HCT116 (cell line): ENCODE measurements around the gene PALMD.

Source experiments
- CTCF ChIP-seq, 3 experiments: fragments of 200-600 bp in 1 of 3; sonication (generic) in 1 of 3; IDR thresholded peaks in 2 of 3; conservative IDR thresholded peaks in 1 of 3; 2 replicates each; pipeline ENCODE4 v1.5.1; 2012 to 2017; ENCODE audit warnings: low read depth in 2 of 3, low read length in 2 of 3, antibody characterized with exemption in 1 of 3, borderline replicate concordance in 1 of 3, control low read depth in 1 of 3, mild to moderate bottlenecking in 1 of 3, mixed read lengths in 1 of 3, mixed run types in 1 of 3, moderate library complexity in 1 of 3; ENCODE audit not compliant: insufficient read depth in 1 of 3
- ELF1 ChIP-seq: IDR thresholded peaks from 2 replicates; pipeline ENCODE4 v1.6.1; 2012; ENCODE audit warnings: low read depth, borderline replicate concordance
- EZH2 ChIP-seq: fragments of 200-600 bp; sonication (generic); IDR thresholded peaks from 2 replicates; pipeline ENCODE4 v1.6.1; 2017; ENCODE audit warnings: antibody characterized with exemption, mixed run types
- POLR2A ChIP-seq: IDR thresholded peaks from 2 replicates; pipeline ENCODE4 v1.7.0; 2011; ENCODE audit warnings: borderline replicate concordance; ENCODE audit not compliant: insufficient read depth, insufficient read length; ENCODE audit errors: extremely low read depth
- POLR2AphosphoS5 ChIP-seq: IDR thresholded peaks from 2 replicates; pipeline ENCODE4 v1.6.1; 2011; ENCODE audit warnings: mild to moderate bottlenecking, low read depth, low read length, moderate library complexity
- ZNF274 ChIP-seq: fragments of 200-500 bp; sonication (Bioruptor generic); IDR thresholded peaks from 2 replicates; pipeline ENCODE4 v1.6.1; 2014; ENCODE audit warnings: mild to moderate bottlenecking, low read depth, low read length, inconsistent platforms
- TF ChIP-seq, protein P1 (sequence below): IDR thresholded peaks from 2 replicates; pipeline ENCODE4 v1.6.1; 2012
- TF ChIP-seq, protein P2 (sequence below): IDR thresholded peaks from 2 replicates; pipeline ENCODE4 v1.6.1; 2012

GRCh38 chr1:99700020-99700419, 54.1 kb downstream of the PALMD start:
- TF ChIP-seq EZH2 (no peak), CTCF (IDR thresholded peaks at IDR 0.05 in 2 of 3, conservative IDR thresholded peaks at IDR 0.05 in 1 of 3; ENCODE audit: borderline replicate concordance in 1 of 3, insufficient read depth in 1 of 3, low read depth in 2 of 3, low read length in 2 of 3) (no peak), ELF1 (no peak), POLR2AphosphoS5 (no peak), ZNF274 (no peak), POLR2A (no peak)
- TF ChIP-seq, protein P1, sequence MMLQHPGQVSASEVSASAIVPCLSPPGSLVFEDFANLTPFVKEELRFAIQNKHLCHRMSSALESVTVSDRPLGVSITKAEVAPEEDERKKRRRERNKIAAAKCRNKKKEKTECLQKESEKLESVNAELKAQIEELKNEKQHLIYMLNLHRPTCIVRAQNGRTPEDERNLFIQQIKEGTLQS = no peak
- TF ChIP-seq, protein P2, sequence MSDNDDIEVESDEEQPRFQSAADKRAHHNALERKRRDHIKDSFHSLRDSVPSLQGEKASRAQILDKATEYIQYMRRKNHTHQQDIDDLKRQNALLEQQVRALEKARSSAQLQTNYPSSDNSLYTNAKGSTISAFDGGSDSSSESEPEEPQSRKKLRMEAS = no peak
